ENCODE data around the gene HLA-DMB. TPM values are rescaled to one million over a fixed set of nuclear protein-coding genes. Genes with fewer than 3 reads are reported as not detected.

The HLA-DMB gene
- total RNA-seq, 1 donor, result 0.09 TPM

DNA sequence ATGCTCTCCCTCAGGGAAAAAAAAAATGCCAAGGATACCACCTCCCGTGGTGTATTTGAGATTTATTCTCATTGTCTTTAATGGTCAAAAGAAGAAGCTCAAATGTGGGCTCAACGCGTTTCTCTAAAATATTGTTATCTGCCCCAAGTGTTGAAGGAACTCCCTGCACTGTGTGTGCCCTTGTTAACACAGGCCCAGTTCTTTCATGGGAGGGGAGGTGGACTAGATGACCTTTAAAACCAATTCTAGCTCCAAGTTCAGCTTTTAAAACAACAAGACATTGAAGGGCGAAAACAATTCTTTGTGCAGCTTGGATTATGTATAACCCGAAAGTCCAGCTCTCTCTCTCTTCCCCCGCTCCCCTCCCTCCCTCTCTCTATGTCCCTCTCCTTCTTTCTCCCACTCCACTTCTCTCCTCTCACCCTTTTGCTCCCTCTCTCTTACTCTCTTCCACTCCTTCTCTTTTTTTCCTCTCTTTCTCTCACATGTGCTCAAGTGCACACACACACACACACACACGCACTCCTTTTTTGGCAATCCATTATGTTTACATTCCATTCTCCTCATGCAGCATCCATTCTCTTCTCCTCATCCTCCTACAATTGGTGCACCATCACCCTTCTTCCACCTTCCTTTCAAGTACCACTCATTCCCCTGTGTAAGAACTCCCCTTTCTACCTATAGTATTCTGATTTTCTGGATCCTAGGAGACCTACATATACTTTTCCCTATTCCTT, 8.5 kb downstream of the HLA-DMB start:
- TF ChIP-seq, protein P1, sequence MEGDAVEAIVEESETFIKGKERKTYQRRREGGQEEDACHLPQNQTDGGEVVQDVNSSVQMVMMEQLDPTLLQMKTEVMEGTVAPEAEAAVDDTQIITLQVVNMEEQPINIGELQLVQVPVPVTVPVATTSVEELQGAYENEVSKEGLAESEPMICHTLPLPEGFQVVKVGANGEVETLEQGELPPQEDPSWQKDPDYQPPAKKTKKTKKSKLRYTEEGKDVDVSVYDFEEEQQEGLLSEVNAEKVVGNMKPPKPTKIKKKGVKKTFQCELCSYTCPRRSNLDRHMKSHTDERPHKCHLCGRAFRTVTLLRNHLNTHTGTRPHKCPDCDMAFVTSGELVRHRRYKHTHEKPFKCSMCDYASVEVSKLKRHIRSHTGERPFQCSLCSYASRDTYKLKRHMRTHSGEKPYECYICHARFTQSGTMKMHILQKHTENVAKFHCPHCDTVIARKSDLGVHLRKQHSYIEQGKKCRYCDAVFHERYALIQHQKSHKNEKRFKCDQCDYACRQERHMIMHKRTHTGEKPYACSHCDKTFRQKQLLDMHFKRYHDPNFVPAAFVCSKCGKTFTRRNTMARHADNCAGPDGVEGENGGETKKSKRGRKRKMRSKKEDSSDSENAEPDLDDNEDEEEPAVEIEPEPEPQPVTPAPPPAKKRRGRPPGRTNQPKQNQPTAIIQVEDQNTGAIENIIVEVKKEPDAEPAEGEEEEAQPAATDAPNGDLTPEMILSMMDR (IDR thresholded peaks at IDR 0.05; ENCODE audit: insufficient read depth, low read length), result no peak
- DNase-seq (ENCODE audit: low read depth), result peak; percentile 63
- no peak overlapping the region for H3K4me3 ChIP-seq (ENCODE audit: low read depth, low read length)

DNA sequence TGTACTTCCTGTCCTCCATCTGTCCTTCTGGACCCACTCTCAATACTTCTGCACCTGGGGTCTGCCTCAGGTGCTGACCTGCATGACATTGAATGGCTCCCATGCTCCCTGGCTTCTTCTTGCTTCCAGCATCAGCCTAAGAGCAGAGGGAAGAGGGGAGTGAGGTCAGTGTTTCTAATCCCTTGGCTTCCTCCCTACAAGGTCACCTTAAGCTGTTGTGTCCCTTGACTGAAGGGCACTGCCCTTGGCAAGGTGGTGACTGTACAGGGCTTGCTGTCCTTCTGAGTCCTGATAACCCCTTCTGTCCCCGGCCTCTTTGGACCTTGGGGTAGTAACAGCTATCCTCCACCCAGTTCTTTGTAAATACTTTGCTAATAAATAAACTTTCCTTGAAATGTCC, 9.6 kb downstream of the HLA-DMB start:
- no peak for DNase-seq (ENCODE audit: low read depth)
- TF ChIP-seq, protein P1 (IDR thresholded peaks at IDR 0.05; ENCODE audit: insufficient read depth, low read length), result no peak
- H3K4me3 ChIP-seq (ENCODE audit: low read depth, low read length), result no peak overlapping the region

DNA sequence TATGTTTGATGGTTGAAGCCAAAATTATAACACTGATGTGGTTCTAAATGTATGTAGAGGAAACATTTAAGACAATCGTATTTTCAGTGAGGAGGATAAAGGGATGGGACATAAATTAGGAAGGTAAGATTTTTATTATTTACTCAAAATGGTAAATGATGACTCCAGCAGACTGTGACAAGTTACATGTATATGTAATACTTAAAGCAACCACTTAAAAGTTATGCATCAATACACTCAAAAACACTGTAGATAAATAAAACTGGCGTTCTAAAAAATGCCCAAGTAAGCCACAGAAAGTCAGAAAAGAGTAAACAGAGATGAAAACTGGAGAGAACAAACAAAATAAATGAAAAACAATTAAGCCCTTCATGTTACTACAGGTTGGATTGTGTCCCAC, 18.7 kb downstream of the HLA-DMB start:
- no peak overlapping the region for H3K4me3 ChIP-seq (ENCODE audit: low read depth, low read length)
- no peak for DNase-seq (ENCODE audit: low read depth)
- TF ChIP-seq, protein P1 (IDR thresholded peaks at IDR 0.05; ENCODE audit: insufficient read depth, low read length), result no peak

DNA sequence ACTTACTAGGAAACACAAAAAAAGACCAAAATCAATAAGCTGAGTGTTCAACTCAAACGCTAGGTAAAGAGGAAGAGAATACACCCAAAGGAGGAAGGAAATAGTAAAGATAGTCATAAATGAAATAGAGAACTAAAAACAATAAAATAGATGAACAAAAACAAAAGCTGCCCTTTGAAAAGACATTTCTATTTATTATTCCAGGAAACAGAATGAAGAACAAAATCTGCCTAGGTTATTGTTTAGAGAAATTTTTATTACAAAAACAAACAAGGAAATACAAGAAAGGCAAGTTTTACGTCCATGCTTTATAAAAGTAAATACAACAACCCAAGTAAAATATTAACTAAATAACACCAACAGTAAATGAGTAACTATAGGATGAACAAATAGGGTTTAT, 20.1 kb downstream of the HLA-DMB start:
- DNase-seq (ENCODE audit: low read depth), result no peak
- TF ChIP-seq, protein P1 (IDR thresholded peaks at IDR 0.05; ENCODE audit: insufficient read depth, low read length), result no peak
- no peak overlapping the region for H3K4me3 ChIP-seq (ENCODE audit: low read depth, low read length)

DNA sequence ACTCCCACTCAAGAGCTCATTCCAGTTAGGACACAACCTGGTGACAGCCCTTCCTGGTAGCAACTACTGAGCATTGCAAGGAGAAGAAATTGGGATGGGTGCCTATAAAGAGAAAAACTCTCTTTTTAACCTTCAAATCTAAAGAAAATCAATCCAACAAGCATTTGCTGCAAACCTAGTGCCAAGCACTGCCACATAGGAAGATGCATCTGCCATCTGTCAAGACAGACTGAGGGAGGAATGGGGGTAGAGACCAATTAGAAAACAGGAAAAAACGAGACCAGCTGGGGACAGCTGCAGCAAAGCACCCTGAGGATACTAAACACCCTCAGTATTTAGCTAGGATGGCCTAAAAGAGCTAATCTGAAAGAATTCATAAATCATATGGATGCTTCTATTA, 27.9 kb downstream of the HLA-DMB start:
- H3K4me3 ChIP-seq (ENCODE audit: low read depth, low read length), result no peak overlapping the region
- TF ChIP-seq, protein P1 (IDR thresholded peaks at IDR 0.05; ENCODE audit: insufficient read depth, low read length), result no peak
- DNase-seq (ENCODE audit: low read depth), result no peak

DNA sequence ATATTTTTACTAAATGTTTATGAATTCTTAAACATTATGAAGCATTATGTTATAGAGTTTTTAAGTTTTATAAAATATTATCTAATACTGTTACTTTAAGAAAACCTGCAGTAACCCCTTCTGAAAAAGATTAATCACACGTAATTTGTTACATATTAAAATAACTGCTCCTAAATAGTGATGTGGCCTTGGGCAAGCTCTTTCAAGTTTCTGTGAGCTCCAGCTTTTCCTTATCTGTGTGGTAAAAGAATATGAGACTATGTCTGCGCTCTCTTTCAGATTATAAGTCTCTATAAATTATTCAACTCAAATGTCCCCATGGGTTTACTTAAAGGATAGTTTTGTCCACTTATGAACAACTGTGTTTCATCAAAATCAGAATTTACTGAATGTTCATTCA, 31.9 kb downstream of the HLA-DMB start:
- H3K4me3 ChIP-seq (ENCODE audit: low read depth, low read length), result no peak overlapping the region
- DNase-seq (ENCODE audit: low read depth), result no peak
- TF ChIP-seq, protein P1 (IDR thresholded peaks at IDR 0.05; ENCODE audit: insufficient read depth, low read length), result no peak

DNA sequence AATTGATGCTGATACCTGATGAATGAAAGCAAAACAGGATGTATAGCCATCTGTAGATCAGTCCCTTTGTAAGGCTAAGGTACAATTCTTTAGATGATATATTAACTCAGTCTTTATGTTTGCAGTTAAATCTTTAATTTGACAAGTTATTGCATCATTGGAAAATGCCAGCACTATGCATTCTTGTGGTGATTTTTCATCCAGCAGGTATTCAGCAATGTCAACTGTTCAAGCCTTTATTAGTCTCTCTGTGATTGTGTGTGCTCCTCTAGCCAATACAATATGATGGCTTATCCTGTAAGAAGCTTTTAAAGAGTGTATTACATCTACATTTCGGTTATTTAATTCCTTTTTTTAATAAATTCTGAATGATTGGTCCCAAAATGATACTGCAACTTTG, 34.3 kb downstream of the HLA-DMB start:
- no peak overlapping the region for H3K4me3 ChIP-seq (ENCODE audit: low read depth, low read length)
- TF ChIP-seq, protein P1 (IDR thresholded peaks at IDR 0.05; ENCODE audit: insufficient read depth, low read length), result no peak
- DNase-seq (ENCODE audit: low read depth), result peak; percentile 58

Data from fibroblast of the aortic adventitia (primary cell).